ENCODE measurements around the gene DCUN1D4. TPM values are rescaled to one million over a fixed set of nuclear protein-coding genes. Genes with fewer than 3 reads are reported as not detected.
A peak's percentile ranks its signal among the peaks of the same experiment; 100 is the strongest.

DCUN1D4 gene
- 18.0 and 25.5 TPM in 2 replicates for total RNA-seq
- 28.2 and 31.2 TPM in 2 replicates for polyA plus RNA-seq

GRCh38 chr4:51842554-51843308 lies at the start of gene DCUN1D4:
Gene DCUN1D4 (plus strand): TSS chr4:51843153. CDS start chr4:51843243, 90 bp downstream.
- peak; percentile 100 for DNase-seq (ENCODE audit: low read depth in 1 of 2, low spot score in 1 of 2)
- Histone ChIP-seq H3K4me1 (ENCODE audit: low read depth) (peaks cover 7% of the 10 kb centered on the region), H3K36me3 (no peaks in the 10 kb centered on the region), H3K9me3 (ENCODE audit: low read depth) (no peaks in the 10 kb centered on the region), H3K27ac (peak within 1 kb of the TSS; percentile 72), H3K27me3 (no peaks in the 10 kb centered on the region), H3K4me3 (peak within 1 kb of the TSS; percentile 79)
- TF ChIP-seq CTCF (IDR thresholded peaks at IDR 0.05; ENCODE audit: low read depth, low read length), result peak; percentile 43

GRCh38 chr4:51820443-51821234 lies 22.3 kb upstream of the DCUN1D4 start:
- no peaks in the 10 kb centered on the region for H3K9me3 ChIP-seq (ENCODE audit: low read depth)

GRCh38 chr4:51825341-51825740 lies 17.6 kb upstream of the DCUN1D4 start:
- Histone ChIP-seq H3K27ac (no peak overlapping the region), H3K27me3 (no peaks in the 10 kb centered on the region), H3K4me1 (ENCODE audit: low read depth) (no peaks in the 10 kb centered on the region), H3K4me3 (no peak overlapping the region), H3K9me3 (ENCODE audit: low read depth) (no peaks in the 10 kb centered on the region), H3K36me3 (no peaks in the 10 kb centered on the region)
- TF ChIP-seq CTCF (IDR thresholded peaks at IDR 0.05; ENCODE audit: low read depth, low read length), result no peak
- DNase-seq (ENCODE audit: low read depth in 1 of 2, low spot score in 1 of 2), result no peak

More at GRCh38 chr4:51820443-51821234, 22.3 kb upstream of the DCUN1D4 start:
- no peak for DNase-seq (ENCODE audit: low read depth in 1 of 2, low spot score in 1 of 2)
- no peaks in the 10 kb centered on the region for H3K36me3 ChIP-seq
- H3K27me3 ChIP-seq, result no peaks in the 10 kb centered on the region
- no peak overlapping the region for H3K27ac ChIP-seq
- H3K4me1 ChIP-seq (ENCODE audit: low read depth), result no peaks in the 10 kb centered on the region
- TF ChIP-seq CTCF (IDR thresholded peaks at IDR 0.05; ENCODE audit: low read depth, low read length), result no peak
- no peak overlapping the region for H3K4me3 ChIP-seq

GRCh38 chr4:51830156-51830720 lies 12.7 kb upstream of the DCUN1D4 start:
- no peaks in the 10 kb centered on the region for H3K27me3 ChIP-seq
- TF ChIP-seq CTCF (IDR thresholded peaks at IDR 0.05; ENCODE audit: low read depth, low read length), result no peak
- no peak for DNase-seq (ENCODE audit: low read depth in 1 of 2, low spot score in 1 of 2)
- H3K4me3 ChIP-seq, result no peak overlapping the region
- no peaks in the 10 kb centered on the region for H3K9me3 ChIP-seq (ENCODE audit: low read depth)
- H3K36me3 ChIP-seq, result no peaks in the 10 kb centered on the region
- H3K27ac ChIP-seq, result no peak overlapping the region
- no peaks in the 10 kb centered on the region for H3K4me1 ChIP-seq (ENCODE audit: low read depth)

- peak; percentile 67 to 70 for DNase-seq (ENCODE audit: low read depth in 1 of 2, low spot score in 1 of 2)
- Histone ChIP-seq H3K36me3 (no peaks in the 10 kb centered on the region), H3K4me3 (no peak overlapping the region), H3K9me3 (ENCODE audit: low read depth) (no peaks in the 10 kb centered on the region), H3K4me1 (ENCODE audit: low read depth) (no peaks in the 10 kb centered on the region), H3K27ac (no peak overlapping the region), H3K27me3 (no peaks in the 10 kb centered on the region)
- peak; percentile 74 for TF ChIP-seq CTCF (IDR thresholded peaks at IDR 0.05; ENCODE audit: low read depth, low read length)
Measured at GRCh38 chr4:51831133-51831532, 11.8 kb upstream of the DCUN1D4 start.
